Uterus (tissue), 2 donors: ENCODE results near the gene ACP2.

Experiments used
- CTCF ChIP-seq, 4 experiments: fragments of 200-600 bp in 2 of 4; fragments of 450-650 bp in 2 of 4; sonication (generic) in 2 of 4; IDR thresholded peaks; one replicate each; pipeline ENCODE4 v1.5.1; 2016 to 2019; ENCODE audit warnings: antibody characterized with exemption in 4 of 4, mild to moderate bottlenecking in 2 of 4, moderate library complexity in 1 of 4
- POLR2A ChIP-seq, 2 donors: fragments of 450-650 bp; IDR thresholded peaks; one replicate each; pipeline ENCODE4 v1.6.1; 2016; ENCODE audit warnings: antibody characterized with exemption in 2 of 2, mild to moderate bottlenecking in 1 of 2, moderate library complexity in 1 of 2

GRCh38 chr11:47271328-47271727 lies 22.7 kb upstream of the ACP2 start:
- TF ChIP-seq CTCF (IDR thresholded peaks at IDR 0.05) (no peak), POLR2A (IDR thresholded peaks at IDR 0.05) (no peak)
